ENCODE measurements around the gene SMIM20.

The SMIM20 gene

DNA sequence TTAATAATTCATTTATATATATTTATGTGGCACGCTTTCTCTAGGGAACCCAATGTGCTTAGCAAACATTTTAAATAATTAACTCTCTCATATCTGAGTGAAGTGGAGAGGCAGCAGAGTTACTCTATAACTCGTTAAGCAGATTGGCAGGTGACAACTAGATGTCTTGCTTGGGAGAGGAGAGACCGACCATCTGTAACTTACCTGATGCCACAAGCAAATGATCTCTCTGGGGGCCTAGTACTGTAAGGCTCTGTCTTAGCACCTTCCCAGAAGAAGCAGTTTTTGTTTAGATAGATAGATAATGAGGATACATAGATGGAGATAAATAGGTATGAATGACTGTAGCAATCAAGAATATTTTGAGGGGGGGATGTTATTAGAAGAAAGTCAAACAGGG lies 39.4 kb upstream of the SMIM20 start:
- TF ChIP-seq Cebpa-rat (IDR thresholded peaks at IDR 0.05) = no peak

DNA sequence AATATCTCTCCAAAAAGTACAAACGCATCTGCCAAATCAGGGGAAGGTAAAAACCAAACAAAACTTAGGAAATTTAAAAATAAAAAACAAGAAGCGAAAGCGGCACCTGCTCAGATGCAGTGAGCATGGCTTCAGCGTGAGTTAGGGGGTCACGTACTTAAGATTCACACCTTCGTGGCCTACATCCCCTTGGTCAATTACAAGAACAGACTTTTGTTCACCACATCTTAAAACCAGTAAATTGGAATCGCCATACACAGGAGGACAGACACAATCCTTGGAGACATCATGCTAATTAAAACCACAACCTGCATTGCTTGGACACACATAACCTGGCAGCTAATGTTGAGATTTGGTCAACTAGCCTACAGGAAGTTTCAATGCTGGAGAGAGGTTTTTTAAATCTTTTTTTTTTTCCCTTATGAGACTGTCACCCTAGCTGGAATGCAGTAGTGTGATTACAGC lies 38.7 kb upstream of the SMIM20 start:
- H3K9me3 ChIP-seq (replicated peaks in 1 of 11) = peaks cover 0 to 26% (median 17%) of the 10 kb centered on the region in 11 experiments; a peak in 17 of 22 replicates
- peak overlapping the region in 9 of 11 experiments; percentile 4 to 56 (median 40); a peak in 10 of 22 replicates for H3K4me2 ChIP-seq
- no peak overlapping the region for H3K27ac ChIP-seq
- H3K9ac ChIP-seq = no peak overlapping the region
- H3K36me3 ChIP-seq = no peaks in the 10 kb centered on the region
- H3K4me3 ChIP-seq = no peak overlapping the region
- no peak for TF ChIP-seq Cebpa-rat (IDR thresholded peaks at IDR 0.05)
- no peaks in the 10 kb centered on the region for H3K27me3 ChIP-seq
- peaks cover 12 to 60% (median 45%) of the 10 kb centered on the region in 10 experiments for H3K4me1 ChIP-seq
- H4K20me1 ChIP-seq = no peaks in the 10 kb centered on the region

More for the DNA sequence above, 39.4 kb upstream of the SMIM20 start:
- Histone ChIP-seq H3K36me3 (0 out of 22 replicates have a peak, but pooled peaks cover 0 to under 1% (median 0%) of the 10 kb centered on the region in 11 experiments), H3K4me1 (peaks cover 8 to 60% (median 44%) of the 10 kb centered on the region in 10 experiments; a peak in 17 of 20 replicates), H3K27me3 (no peaks in the 10 kb centered on the region), H4K20me1 (no peaks in the 10 kb centered on the region), H3K9ac (no peak overlapping the region), H3K9me3 (replicated peaks in 1 of 11) (peaks cover 0 to 32% (median 24%) of the 10 kb centered on the region in 11 experiments; a peak in 19 of 22 replicates), H3K4me3 (no peak overlapping the region), H3K27ac (no peak overlapping the region), H3K4me2 (peak overlapping the region in 4 of 11 experiments; percentile 4 to 52 (median 40); a peak in 4 of 22 replicates)

DNA sequence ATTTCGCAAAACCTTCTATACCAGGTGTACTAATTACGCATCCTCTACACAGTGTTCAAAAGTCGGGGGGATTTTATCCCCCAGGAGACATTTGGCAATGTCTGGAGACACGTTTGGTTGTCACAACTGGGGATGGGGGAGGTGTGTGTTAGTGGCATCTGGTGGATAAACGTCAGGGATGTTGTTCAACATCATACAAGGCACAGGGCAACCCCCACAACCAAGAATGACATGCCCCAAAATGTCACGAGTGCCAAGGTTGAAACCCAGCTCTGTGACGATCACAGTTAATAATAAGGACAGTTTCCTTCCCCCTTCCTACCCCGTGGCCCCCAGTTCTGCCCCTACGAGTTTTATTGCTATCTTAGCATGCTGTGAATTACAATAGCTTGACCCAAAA lies 35.3 kb upstream of the SMIM20 start:
- no peaks in the 10 kb centered on the region for H3K27me3 ChIP-seq
- peaks cover 27 to 68% (median 42%) of the 10 kb centered on the region in 10 experiments for H3K4me1 ChIP-seq

DNA sequence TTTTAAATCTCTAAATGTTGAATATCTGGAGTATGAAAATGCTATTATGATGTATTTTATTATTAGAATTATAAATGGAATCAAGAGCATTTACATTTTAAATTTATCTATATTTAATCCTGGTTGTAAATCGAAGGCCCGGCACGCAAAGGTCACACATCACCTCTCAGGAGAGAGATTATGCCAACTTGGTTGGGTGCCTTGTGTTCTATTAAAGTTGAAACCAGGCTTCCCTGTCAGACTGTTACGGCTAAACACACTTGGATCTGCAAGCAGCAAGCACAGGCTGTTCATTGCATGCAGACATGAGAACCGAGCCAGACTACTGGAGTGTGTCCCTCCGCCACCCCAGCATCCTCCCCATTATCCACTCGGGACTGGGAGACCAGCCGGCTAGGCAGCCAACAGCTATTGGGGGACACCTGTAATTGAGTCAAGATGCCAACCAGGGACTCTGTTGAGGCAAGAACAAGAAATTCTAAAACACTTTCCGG lies 34.9 kb upstream of the SMIM20 start:
- no peak for TF ChIP-seq Cebpa-rat (IDR thresholded peaks at IDR 0.05)
- H3K27me3 ChIP-seq = no peaks in the 10 kb centered on the region
- no peak overlapping the region for H3K9ac ChIP-seq
- H3K27ac ChIP-seq = peak overlapping the region in 5 of 11 experiments; percentile 4 to 36 (median 31); a peak in 5 of 22 replicates
- H3K9me3 ChIP-seq (replicated peaks in 1 of 11) = no peaks in the 10 kb centered on the region
- H3K4me3 ChIP-seq = no peak overlapping the region
- no peaks in the 10 kb centered on the region for H4K20me1 ChIP-seq
- peak overlapping the region in 6 of 11 experiments; percentile 10 to 76 (median 64); a peak in 9 of 22 replicates for H3K4me2 ChIP-seq
- H3K36me3 ChIP-seq = no peaks in the 10 kb centered on the region
- H3K4me1 ChIP-seq = peaks cover 29 to 72% (median 47%) of the 10 kb centered on the region in 10 experiments

More for the DNA sequence above, 35.3 kb upstream of the SMIM20 start:
- Histone ChIP-seq H3K4me3 (no peak overlapping the region), H3K4me2 (peak overlapping the region in 8 of 11 experiments; percentile 4 to 76 (median 20); a peak in 11 of 22 replicates), H3K9me3 (replicated peaks in 1 of 11) (no peaks in the 10 kb centered on the region), H3K27ac (no peak overlapping the region), H3K36me3 (no peaks in the 10 kb centered on the region), H4K20me1 (no peaks in the 10 kb centered on the region), H3K9ac (no peak overlapping the region)
- no peak for TF ChIP-seq Cebpa-rat (IDR thresholded peaks at IDR 0.05)

DNA sequence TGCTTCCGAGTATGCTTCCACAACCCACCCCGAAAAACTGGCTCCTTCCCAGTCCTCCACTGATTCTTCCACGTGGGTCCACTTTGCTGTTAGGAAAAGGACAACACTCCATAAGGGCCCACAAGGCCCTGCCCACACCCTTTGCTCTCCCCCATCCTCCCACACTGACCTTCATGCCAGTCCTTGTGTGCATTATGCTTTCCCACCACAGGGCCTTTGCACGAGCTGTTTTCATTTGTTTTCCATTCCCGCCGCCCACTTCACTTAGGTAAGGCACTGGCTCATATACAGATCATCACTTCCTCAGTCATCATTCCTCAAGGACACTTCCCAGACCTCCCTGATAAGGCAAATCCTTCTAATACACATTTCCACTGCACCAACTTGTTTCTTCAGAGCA lies 34.4 kb upstream of the SMIM20 start:
- H3K27me3 ChIP-seq = no peaks in the 10 kb centered on the region
- no peak overlapping the region for H3K9ac ChIP-seq
- H3K4me3 ChIP-seq = no peak overlapping the region
- H3K27ac ChIP-seq = peak overlapping the region in 7 of 11 experiments; percentile 4 to 56 (median 35); a peak in 8 of 22 replicates
- no peak for TF ChIP-seq Cebpa-rat (IDR thresholded peaks at IDR 0.05)
- H3K36me3 ChIP-seq = no peaks in the 10 kb centered on the region
- H4K20me1 ChIP-seq = no peaks in the 10 kb centered on the region
- H3K9me3 ChIP-seq (replicated peaks in 1 of 11) = no peaks in the 10 kb centered on the region
- H3K4me1 ChIP-seq = peaks cover 32 to 76% (median 51%) of the 10 kb centered on the region in 10 experiments
- H3K4me2 ChIP-seq = peak overlapping the region in 7 of 11 experiments; percentile 38 to 76 (median 60); a peak in 13 of 22 replicates

DNA sequence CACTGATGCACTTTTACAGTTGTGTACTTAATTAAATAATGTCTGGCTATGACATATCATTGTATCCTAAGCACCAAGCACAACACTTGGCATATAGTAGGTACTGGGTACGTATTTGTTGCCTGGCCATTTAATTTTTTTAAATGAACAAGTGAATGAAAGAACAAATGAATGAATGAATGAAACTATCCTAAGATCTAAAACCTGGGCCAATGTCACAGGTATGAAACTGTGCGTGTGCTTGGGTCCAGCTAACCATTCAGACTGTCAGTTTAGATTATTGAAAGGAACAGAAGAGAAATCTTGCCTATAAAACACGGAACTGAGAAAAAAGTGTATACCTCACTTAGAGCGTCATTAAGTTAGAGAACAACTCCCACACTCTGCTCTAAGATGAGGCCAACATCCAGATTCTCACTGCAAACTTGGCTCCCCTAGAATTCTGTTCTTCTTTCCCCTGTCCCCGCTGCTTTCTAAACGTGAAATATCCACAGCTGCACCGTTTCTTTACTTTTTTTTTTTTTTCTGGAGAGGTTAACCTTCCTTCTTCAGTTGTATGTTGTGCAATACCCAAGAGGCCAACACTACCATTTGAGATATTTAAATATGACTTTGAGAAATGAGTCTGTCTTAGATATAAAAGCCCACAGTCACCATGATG lies 33.9 kb upstream of the SMIM20 start:
- no peaks in the 10 kb centered on the region for H3K9me3 ChIP-seq (replicated peaks in 1 of 11)
- TF ChIP-seq Cebpa-rat (IDR thresholded peaks at IDR 0.05) = peak in 5 of 11 experiments; percentile 23 to 69 (median 51); a peak in 5 of 22 replicates
- no peak overlapping the region for H3K9ac ChIP-seq
- H3K4me3 ChIP-seq = no peak overlapping the region
- peak overlapping the region in 10 of 11 experiments; percentile 38 to 76 (median 59); a peak in 20 of 22 replicates for H3K4me2 ChIP-seq
- H3K36me3 ChIP-seq = no peaks in the 10 kb centered on the region
- no peaks in the 10 kb centered on the region for H4K20me1 ChIP-seq
- peaks cover 27 to 76% (median 54%) of the 10 kb centered on the region in 10 experiments for H3K4me1 ChIP-seq
- peak overlapping the region in 8 of 11 experiments; percentile 4 to 56 (median 35); a peak in 12 of 22 replicates for H3K27ac ChIP-seq
- H3K27me3 ChIP-seq = no peaks in the 10 kb centered on the region

DNA sequence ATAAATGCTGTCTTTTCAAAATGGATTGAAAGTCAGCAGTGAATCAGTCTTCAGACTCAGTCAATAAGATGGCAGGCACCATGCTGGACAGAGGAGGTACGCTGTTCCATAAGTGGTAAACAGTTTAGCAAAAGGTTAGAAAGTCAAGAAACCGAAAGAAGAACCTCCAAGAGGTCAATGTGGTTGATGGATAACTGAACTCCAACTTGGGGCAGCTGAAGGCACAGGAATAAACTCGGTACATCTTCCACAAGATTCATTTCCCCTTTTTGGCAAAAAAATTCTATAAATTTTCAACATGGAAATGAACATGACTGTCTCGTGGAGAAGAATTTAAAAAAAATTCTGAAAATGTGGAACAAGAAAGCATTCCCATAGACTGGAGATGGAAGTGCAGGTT lies 32.8 kb upstream of the SMIM20 start:
- no peak overlapping the region for H3K9ac ChIP-seq
- H3K4me3 ChIP-seq = no peak overlapping the region
- no peaks in the 10 kb centered on the region for H3K9me3 ChIP-seq (replicated peaks in 1 of 11)
- H3K27me3 ChIP-seq = no peaks in the 10 kb centered on the region
- TF ChIP-seq Cebpa-rat (IDR thresholded peaks at IDR 0.05) = no peak
- H4K20me1 ChIP-seq = no peaks in the 10 kb centered on the region
- H3K4me1 ChIP-seq = peaks cover 17 to 70% (median 54%) of the 10 kb centered on the region in 10 experiments
- peak overlapping the region; percentile 3 to 76 (median 58); a peak in 19 of 22 replicates for H3K4me2 ChIP-seq
- H3K27ac ChIP-seq = peak overlapping the region in 7 of 11 experiments; percentile 30 to 55 (median 42); a peak in 12 of 22 replicates
- no peaks in the 10 kb centered on the region for H3K36me3 ChIP-seq

DNA sequence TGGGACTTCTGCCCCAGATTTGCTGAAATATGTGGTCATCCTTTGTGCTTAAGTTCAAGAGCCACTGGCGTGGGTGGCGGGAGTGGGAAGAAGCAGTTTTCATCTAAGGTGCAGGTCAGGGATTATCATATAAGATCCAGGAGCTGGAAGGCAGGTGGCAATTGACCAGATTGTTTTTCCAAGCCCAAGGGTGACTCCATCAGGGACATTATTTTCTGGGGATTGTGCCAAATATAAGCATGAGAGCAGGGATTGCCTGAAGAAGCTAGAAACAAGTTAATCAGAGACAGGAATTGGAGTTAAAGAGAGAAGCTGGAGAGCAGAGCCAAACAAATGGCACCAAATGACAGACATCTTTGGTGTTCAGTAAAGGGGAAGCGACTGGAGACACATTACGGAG lies 31.8 kb upstream of the SMIM20 start:
- 0 out of 22 replicates have a peak overlapping the region, but pooled peaks of 1 of the 11 experiments have one; percentile 5 for H3K4me2 ChIP-seq
- no peak for TF ChIP-seq Cebpa-rat (IDR thresholded peaks at IDR 0.05)
- no peaks in the 10 kb centered on the region for H3K36me3 ChIP-seq
- H3K4me1 ChIP-seq = peaks cover 17 to 70% (median 54%) of the 10 kb centered on the region in 10 experiments
- no peaks in the 10 kb centered on the region for H3K27me3 ChIP-seq
- H3K27ac ChIP-seq = no peak overlapping the region
- H3K9me3 ChIP-seq (replicated peaks in 1 of 11) = no peaks in the 10 kb centered on the region
- no peak overlapping the region for H3K9ac ChIP-seq
- no peaks in the 10 kb centered on the region for H4K20me1 ChIP-seq
- no peak overlapping the region for H3K4me3 ChIP-seq

DNA sequence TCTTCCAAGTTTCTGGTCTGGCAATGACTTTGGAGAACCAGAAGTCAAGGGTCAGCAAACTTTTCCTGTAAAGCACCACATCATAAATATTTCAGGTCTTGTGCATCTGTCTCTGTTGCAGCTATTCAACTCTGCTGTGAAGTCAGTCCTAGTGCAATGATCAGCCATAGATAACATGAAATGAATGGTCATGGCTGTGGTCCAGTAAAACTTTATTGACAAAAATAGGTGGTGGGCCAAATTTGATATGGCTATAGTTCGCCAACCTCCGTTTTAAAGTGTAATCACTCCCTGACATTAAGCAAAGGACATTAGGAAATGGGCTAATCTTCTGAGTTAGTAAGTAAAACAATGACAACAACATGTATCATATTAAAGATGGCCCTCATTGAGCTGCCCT lies 30.5 kb upstream of the SMIM20 start:
- H3K27ac ChIP-seq = peak overlapping the region in 7 of 11 experiments; percentile 3 to 55 (median 30); a peak in 5 of 22 replicates

More for the DNA sequence above, 30.5 kb upstream of the SMIM20 start:
- H3K9me3 ChIP-seq (replicated peaks in 1 of 11) = no peaks in the 10 kb centered on the region
- H3K4me3 ChIP-seq = no peak overlapping the region
- H4K20me1 ChIP-seq = no peaks in the 10 kb centered on the region
- TF ChIP-seq Cebpa-rat (IDR thresholded peaks at IDR 0.05) = no peak
- no peaks in the 10 kb centered on the region for H3K36me3 ChIP-seq
- H3K27me3 ChIP-seq = no peaks in the 10 kb centered on the region
- H3K9ac ChIP-seq = no peak overlapping the region
- H3K4me2 ChIP-seq = peak overlapping the region in 9 of 11 experiments; percentile 25 to 79 (median 56); a peak in 17 of 22 replicates
- peaks cover 13 to 61% (median 47%) of the 10 kb centered on the region in 10 experiments for H3K4me1 ChIP-seq

Measured in BLaER1 treated with 17β-estradiol and CSF1 and Interleukin-3, amounts not matched to agents 10 nM and 100 nM (cell line).